HG03196 (cell line): ENCODE data around the gene TBC1D10A.

Experiments
- ATAC-seq: cut with Tn5 transposase; IDR thresholded peaks from one replicate; pipeline ENCODE4 v1.9.1; 2021; ENCODE audit not compliant: unreplicated experiment

TBC1D10A gene

DNA sequence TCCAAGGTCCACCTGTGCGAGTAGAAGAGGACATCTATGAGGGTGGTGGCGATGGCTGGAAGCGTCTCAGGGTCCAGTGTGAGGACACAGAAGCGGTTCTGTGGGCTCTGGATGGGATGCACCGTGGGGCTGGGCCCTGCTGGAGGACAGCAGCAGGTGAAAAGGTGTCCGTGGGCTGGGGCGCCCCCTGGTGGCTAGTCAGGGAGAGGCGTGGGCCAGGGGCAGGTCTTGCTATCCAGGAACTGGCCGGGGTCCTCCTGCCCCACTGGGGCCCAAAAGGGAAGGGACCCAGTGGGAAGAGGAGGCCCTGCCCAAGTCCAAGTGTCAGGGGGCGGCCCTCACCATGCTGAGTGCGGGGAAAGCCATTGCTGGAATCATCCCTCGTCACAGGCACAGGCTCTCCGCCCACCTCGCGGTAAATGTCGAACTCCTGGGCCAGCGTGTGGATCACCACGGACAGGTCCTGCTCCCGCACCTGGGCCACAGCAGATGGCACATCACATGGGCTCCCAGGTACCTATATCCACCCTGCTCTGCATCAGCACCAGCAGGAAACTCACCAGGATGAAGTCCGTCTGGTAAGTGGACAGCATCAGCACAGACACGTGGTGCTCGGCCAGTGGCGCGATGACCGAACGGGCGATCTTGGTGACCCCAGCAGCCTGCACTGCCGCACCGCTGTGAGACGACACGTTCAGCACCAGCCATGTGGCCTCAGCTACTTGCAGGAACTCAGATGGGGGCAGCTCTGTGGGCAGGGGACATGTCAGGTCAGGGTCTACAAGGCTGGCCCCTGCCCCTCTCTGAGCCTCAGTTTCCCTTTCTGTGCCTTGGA, 39.7 kb downstream of the TBC1D10A start:
- no peak for ATAC-seq

DNA sequence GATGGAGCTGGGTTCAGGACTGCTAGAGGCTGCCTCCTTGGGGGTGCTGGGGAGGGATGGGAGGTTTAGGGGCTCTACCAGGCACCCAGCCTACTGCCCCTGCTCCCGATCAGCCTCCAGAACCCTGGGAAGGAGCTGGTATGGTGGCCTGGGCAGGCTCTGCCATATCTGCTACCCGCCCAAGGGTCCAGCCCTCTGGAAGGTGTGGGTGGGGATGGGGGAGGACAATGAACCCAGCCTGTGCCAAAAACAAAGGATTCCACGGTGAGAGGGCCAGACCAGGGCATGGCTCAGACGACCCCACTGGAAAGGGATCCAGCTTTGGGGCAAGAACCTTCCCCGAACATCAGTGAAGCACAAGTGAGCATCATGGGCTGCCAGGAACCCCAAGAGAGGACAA, 40.4 kb downstream of the TBC1D10A start:
- ATAC-seq = no peak

DNA sequence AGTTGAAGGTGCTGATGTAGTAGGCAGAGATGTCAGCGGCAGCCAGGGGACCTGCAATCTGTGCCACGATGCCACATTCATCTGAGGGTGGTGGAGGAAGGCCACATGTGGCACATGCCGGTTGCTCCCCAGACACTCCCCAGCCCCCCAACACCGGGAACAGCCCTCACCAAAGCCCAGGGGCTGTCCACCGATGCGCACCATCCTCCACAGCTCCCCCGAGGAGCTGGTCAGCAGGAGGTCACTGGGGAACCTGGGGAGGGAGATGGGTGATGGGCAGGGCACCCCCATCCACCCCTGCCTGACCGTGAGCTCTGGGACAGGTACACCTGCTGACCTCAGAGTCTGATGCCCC, 40.9 kb downstream of the TBC1D10A start:
- no peak for ATAC-seq

DNA sequence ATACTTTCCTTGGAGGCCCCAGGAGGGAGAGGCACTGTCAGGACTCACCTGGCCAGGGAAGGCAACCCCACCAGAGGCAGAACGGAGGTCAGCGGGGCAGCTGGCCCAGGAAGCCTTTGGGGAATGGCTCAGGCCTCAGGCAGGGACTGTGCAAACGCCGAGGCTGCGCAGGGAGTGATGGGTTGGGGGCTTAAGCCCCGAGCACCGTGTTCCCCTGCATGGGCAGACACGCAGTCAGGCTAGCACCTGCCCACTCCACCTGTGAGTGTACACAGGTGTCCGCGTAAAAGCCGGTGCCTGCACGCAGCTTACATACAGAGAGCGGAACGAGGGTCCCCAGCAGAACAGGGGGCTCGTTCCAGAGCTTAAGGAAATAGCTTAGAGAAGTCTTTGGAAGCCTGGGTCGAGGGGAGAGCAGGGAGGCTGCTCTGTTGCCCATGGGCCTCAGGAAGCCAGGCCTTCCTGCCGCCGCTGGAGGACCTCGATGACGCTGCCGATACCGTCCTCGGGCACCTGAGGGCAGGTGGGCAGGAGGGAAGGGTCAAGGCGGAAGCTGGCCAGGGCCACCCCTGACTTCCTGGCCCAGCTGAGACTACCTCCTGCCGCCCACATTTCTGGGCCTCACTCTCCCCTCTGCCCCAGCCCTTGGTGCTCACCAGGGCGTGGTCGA, 41.4 kb downstream of the TBC1D10A start:
- ATAC-seq = no peak

DNA sequence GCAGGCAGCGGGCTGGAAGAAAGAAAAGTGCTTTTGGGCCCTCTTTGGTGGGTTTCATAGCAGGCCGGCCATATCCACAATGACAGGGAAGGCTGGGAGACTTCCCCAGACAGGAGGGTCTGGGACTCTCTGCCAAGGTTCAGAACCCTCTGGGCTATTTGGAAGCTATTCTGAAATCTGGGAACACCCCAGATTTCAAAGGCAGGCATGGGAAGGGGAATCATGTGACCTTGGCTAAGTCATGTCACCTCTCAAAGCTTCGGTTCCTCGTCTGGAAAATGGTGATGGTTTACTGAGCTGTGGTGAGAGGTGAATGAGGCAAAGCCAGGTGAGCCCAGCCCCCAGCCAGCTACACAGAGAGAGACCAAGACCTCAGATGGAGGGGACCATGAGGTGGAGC, 42.1 kb downstream of the TBC1D10A start:
- ATAC-seq = no peak

DNA sequence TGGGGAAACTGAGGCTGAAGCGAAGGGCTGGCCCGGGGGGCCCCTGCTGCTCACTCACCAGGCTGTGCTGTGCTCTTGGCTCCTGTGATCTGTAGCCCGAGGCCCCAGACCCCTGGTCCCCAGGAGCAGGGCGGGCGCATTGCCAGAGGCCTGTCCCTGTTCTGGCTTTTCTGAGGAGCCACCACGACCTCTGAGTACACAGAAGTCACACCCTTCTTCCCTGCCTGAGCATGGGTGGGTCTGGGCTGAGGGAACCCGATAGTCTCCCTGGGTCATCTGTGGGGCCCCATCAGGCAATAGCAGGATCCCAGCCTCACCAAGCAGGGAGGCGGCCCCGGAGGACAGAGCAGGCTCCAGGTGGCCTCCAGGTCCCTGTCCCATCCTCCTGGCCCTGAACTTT, 42.6 kb downstream of the TBC1D10A start:
- no peak for ATAC-seq

DNA sequence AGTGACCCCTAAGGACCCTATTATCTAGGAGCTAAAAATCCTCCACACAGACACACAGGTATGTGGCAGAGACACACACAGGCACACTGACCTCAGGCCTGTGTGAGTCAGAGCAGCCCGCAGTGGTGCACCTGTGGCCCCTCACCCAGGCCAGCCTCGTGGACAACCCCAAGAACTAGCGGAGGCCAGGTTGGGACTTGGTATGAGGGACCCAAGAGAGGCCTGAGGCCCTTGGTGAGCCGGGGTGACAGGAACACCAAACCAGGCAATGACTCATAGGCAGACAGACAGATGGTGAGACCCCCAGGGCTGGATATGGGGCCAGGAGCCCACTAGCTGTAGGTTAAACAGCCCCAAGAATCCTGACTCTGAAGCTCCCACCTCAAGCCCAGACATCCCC, 43.4 kb downstream of the TBC1D10A start:
- no peak for ATAC-seq

DNA sequence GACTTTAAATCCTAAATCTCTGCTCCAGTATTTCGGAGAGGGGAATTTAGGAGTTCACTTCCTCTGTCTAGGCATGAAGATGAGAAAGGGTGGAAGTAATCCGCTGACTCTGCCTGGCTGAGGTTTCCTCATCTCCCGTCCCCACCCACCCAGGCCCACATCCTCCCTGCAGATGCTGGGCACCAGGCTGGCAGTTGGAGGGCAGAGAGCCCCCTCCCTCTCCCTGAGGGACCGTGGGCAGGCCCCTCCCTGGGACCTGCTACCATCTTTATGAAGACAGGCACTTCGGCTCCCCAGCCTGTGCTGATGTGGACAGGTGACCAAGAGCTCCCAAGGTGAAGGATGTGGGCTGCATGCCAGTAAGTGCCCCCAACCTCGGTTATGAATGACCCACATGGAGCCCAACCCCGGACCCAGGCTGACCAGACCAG, 44.1 kb downstream of the TBC1D10A start:
- ATAC-seq = no peak

DNA sequence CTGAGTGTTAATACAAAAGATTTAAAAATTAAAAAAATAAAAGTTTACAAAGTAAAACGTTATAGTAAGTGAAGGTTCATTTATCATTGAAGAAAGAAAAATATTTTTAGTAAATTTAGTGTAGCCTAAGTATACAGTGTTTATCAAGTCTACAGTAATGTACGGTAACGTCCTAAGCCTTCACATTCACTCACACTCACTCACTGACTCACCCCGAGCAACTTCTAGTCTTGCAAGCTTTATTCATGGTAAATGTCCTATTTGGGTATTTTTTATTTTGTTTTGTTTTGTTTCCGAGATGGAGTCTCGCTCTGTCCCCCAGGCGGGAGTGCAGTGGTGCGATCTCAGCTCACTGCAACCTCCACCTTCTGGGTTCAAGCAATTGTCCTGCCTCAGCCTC, 46.2 kb downstream of the TBC1D10A start:
- no peak for ATAC-seq

DNA sequence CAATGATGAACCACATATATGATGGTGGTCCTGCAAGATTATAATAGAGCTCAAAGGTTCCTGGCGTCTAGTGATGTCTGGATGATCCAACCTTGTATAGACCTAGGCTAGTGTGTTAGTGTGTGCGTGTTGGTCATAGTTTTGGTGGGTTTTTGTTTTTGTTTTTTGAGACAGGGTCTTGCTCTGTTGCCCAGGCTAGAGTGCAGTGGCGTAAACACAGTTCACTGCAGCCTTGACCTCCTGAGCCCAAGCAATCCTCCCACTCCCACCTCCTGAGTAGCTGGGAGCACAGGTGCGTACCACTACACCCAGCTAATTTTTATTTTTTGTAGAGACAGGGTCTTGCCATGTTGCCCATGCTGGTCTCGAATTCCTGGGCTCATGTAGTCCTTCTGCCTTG, 46.8 kb downstream of the TBC1D10A start:
- ATAC-seq = no peak

DNA sequence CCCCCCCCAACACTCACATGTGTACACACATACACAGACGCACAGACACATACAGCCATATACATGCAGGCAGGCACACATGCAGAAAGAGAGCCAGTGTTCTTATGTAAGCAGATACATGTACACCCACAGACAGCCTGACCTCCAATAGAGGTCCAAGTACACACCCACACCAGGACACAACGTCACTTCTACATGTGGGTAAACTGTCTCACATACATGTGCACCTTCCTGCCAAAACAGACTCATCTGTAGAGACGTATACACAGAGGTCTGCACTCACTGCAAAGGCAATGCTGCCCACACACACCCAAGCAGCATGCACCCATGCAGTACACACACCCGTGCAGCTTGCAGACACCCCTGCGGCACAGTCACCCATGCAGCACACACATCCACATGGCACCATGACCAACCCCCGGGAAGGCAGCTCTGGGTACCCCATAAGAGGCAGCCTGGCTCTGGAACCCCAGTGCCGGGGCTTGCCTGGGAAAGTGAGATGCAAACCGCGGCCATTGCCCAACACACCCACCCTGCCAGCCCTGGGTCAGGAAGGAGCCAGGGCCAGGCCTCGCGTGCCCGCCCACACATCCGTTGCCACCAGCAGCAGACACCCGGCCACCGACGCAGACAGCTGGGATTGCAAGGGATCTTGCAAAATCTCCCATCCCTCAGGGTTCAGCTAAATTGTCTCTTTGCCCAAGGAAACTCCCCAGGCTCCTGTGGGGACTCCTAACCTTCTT, 47.5 kb downstream of the TBC1D10A start:
- ATAC-seq = no peak

DNA sequence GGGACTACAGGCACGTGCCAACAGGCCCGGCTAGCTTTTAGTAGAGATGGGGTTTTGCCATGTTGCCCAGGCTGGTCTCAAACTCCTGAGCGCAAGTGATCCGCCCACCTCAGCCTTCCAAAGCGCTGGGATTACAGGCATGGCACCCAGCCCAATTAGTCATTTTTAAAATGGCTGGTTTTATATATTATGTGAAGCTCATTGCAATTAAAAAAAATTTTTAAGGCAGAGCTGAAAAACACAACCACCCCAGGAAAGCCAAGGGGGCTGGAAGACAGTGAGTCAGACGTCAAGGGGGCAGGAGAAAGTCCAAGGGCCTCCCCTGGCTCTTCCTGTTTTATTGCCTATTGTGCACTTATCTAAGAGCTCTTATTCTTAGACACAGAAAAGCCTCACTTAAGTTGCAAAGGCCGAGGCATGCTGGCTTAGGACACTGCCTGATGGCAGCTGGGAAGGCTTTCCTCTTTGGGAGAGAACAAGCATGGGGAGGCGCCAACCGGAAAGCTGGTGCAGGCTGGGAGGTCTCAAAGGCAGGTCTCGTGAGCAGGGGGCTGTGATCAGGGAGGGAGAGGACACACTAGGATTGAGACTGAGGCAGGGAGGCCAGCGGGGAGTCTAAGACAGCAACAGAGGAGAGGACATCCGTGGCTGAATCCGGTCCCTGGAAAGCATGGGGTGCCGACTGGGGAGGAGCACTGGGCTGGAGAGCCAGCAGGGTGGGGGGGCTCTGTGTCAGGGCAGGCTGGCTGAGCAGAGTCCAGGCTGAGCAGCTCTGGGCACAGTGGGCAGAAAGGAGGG, 49.0 kb downstream of the TBC1D10A start:
- no peak for ATAC-seq

DNA sequence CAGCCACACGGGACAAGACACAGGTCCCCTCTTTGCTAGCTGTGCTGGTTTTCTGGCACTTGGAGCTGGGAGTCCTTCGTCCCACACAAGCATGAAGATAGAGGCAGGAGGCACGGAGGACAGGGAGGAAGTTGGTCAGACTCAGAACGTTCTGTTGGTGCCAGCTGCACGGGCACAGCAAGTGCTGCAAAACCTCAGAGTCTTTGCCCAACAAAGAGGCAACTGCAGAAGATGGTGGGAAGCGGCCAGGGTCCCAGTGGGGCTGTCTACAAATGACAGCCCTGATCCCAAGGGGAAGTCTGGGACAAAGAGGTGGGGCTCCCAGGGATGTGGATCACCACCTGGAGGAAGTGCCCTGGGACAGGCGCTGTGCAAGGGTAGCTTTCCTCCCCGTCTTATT, 50.7 kb downstream of the TBC1D10A start:
- ATAC-seq = no peak

DNA sequence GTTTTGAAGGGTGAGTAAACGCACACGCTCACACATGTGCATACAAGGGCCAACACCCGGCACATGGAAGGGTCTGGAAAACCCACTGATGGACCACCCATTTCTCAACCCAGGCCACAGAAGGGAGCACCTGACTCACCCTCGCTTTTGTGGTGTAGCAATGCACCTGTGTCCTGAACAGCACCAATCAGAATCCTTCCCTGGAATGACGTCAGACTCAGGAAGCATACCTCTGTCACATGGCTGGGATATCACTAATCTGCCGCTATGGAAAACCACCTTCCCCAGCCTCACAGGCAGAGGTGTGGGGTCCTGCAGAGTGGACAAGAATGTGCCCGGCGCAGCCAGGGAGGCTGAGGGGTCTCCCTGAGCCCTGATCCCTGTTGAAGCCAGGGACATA, 51.1 kb downstream of the TBC1D10A start:
- no peak for ATAC-seq

DNA sequence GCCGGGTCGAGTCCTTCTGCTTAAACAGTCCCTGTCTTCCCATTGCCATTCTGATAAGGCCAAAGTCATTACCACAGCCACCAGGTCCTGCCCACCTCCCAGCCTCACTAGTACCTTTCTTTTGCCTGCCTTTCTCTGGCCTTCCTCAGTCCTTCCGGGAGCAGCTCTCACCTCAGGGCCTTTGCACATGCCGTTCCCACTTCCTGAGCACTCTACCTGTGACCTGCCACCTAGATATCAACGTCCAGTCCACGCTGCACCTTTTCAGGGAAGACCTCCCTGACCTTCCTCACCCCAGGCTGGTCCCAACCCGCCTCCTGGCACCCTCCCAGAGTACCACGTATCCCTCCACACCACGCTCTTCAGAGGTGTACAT, 52.3 kb downstream of the TBC1D10A start:
- ATAC-seq = no peak

DNA sequence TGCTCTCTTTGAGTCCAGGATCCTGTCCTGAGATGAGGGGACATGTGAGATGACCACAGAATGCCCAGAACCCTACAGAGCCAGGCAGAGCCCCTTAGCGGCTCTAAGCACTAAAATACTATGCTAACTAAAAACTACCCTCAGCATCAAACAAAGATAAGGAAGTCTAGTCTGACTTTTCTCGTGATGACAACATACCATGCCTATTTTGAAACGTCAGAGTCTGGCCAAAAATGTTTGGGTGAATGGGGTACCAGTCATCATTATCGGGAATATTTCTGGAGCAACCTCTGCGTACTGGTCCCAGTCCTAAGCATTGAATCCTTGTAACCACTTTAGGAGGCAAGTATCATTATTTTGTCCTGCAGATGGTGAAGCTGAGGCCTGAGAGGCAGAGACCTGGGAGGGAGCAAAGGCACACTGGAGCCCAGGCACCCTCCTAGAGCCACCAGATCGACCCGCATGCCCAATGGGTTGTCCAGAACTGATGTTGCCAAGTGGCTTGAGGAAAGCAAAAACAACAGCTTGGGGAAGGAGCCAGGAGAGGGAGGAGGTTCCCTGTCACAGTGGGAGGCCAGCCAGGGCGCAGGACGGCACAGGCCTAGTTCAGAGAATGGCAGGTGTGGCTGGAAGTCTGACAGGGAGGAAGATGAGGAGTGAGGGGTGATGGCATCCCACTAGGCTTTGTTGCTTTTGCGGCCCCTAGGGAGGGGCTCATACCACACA, 52.9 kb downstream of the TBC1D10A start:
- ATAC-seq = no peak

DNA sequence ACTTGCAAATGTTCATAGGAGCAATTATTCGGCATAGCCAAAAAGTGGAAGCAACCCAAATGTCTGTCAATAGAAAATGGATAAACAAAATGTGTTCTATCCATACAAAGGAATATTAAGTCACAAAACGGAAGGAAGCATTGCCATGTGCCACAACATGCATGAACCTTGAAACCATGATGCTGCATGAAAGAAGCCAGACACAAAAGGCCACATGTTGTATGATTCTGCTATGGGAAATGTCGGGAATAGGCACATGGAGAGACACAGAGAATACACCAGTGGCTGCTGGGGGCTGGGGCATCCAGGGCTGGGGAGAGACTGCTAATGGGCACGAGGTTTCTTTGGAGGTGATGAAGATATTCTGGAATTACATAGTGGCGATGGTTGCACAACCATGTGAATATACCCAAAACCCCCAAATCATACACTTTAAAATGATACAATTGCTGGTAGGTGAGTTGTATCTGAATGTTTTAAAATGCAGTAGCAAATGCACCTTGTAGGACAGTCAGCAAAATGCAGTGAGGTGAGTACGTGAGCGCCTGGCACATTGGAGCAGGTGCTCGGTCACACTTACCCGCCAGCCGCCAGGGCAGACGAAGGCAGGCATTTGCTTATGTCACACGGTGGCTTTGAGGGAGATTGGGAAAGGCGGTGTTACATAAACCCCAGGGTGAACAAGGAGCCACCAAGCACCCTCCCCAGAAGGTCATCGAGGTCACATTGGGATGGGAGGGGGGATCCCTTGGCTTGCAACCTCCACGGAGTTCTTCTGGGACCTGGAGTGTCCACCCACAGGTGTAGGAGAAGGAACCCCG, 53.8 kb downstream of the TBC1D10A start:
- no peak for ATAC-seq

DNA sequence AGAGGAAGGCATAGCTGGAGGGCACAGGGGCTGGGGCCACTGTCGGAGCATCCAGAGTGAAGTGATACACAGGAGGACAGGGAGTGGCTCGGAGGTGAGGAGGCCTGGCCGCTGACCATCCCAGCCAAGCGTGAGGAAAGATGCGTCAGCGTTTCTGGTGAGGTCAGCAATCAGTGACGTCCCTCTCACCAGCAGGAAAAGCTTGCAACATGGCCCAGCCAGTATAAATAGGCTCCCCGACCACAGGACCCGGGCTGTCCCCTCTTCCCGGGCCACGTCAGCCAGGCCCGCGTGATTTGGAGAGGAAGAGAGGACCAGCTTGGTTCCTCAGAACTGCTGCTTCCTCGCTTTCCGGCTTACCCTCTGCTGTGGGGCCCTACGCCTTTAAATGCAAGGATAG, 55.9 kb downstream of the TBC1D10A start:
- no peak for ATAC-seq

DNA sequence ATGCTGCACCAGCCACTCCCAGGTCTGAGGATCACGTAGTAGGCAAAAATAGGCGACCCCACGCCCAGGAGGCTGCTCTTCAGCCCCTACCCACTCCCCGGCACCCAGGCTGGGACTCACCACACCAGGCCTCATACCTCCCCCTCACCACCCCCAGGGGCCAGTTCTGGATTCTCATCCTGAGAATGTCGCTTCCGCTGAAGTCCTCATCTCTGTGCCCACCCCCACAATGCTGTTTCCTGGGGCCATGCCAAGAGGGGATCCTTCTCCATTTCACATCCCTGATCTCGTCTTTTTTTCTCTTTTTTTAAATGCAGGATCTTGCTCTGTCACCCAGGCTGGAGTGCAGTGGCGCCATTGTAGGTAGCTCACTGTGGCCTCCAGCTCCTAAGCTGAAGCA, 58.4 kb downstream of the TBC1D10A start:
- no peak for ATAC-seq
